Stomach (tissue), 4 donors: ENCODE measurements around the gene VPS13D.

Experiments
- EP300 ChIP-seq: sonication (generic); formaldehyde crosslinking; IDR thresholded peaks from one replicate; pipeline ENCODE4 v1.6.1; 2017; ENCODE audit warnings: antibody characterized with exemption
- POLR2A ChIP-seq, 4 donors: fragments of 450-650 bp; IDR thresholded peaks; one replicate each; pipeline ENCODE4 v1.6.1; 2016; ENCODE audit warnings: antibody characterized with exemption in 4 of 4, control low read depth in 2 of 4, mild to moderate bottlenecking in 1 of 4, moderate library complexity in 1 of 4
- POLR2AphosphoS5 ChIP-seq, 3 donors: sonication (generic); formaldehyde crosslinking; IDR thresholded peaks; one replicate each; pipeline ENCODE4 v1.6.1; 2016; ENCODE audit warnings: antibody characterized with exemption in 3 of 3
- TF ChIP-seq, protein P1 (sequence below), 7 experiments: fragments of 450-650 bp in 4 of 7; fragments of 200-600 bp in 3 of 7; sonication (generic) in 3 of 7; IDR thresholded peaks; one replicate each; pipeline ENCODE4 v1.5.1; 2016 to 2019; ENCODE audit warnings: antibody characterized with exemption in 7 of 7, control low read depth in 2 of 7, mild to moderate bottlenecking in 1 of 7

DNA sequence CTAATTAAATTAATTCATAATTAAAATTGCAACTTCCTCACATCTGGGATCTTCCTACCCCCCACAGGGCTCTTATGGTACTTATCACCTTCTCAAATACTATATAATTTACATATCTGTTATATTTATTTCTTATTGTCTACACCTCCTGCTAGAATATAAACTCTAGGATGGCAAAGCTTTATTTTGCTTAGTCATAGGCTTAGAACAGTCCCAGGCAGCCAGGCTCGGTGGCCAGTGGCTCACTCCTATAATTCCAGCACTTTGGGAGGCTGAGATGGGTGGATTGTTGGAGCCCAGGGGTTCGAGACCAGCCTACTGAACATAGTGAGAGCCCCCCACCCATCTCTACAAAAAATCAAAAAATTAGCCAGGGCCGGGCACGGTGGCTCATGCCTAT lies 10.0 kb upstream of the VPS13D start:
- TF ChIP-seq, protein P1, sequence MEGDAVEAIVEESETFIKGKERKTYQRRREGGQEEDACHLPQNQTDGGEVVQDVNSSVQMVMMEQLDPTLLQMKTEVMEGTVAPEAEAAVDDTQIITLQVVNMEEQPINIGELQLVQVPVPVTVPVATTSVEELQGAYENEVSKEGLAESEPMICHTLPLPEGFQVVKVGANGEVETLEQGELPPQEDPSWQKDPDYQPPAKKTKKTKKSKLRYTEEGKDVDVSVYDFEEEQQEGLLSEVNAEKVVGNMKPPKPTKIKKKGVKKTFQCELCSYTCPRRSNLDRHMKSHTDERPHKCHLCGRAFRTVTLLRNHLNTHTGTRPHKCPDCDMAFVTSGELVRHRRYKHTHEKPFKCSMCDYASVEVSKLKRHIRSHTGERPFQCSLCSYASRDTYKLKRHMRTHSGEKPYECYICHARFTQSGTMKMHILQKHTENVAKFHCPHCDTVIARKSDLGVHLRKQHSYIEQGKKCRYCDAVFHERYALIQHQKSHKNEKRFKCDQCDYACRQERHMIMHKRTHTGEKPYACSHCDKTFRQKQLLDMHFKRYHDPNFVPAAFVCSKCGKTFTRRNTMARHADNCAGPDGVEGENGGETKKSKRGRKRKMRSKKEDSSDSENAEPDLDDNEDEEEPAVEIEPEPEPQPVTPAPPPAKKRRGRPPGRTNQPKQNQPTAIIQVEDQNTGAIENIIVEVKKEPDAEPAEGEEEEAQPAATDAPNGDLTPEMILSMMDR (IDR thresholded peaks at IDR 0.05): no peak
- TF ChIP-seq EP300 (no peak), POLR2AphosphoS5 (IDR thresholded peaks at IDR 0.05) (no peak), POLR2A (IDR thresholded peaks at IDR 0.05) (no peak)
